ENCODE results near the gene KRT75. TPM values are rescaled to one million over a fixed set of nuclear protein-coding genes. Genes with fewer than 3 reads are reported as not detected.
A peak's percentile ranks its signal among the peaks of the same experiment; 100 is the strongest.

The KRT75 gene
- total and polyA plus RNA-seq, 3 donors from 2014 or later: 0.19 TPM; not detected in 2

- H3K27me3 ChIP-seq: no peaks in the 10 kb centered on the region
- TF ChIP-seq POLR2A (IDR thresholded peaks at IDR 0.05) (no peak), CTCF (IDR thresholded peaks at IDR 0.05) (no peak)
- no peaks in the 10 kb centered on the region for H3K9me3 ChIP-seq
- no peak for DNase-seq
- 64 to 83% methylated on average over 1 of the region's 1 CpG for WGBS, 2 donors
- no peak overlapping the region for H3K4me3 ChIP-seq
- no peaks in the 10 kb centered on the region for H3K36me3 ChIP-seq (ENCODE audit: low read depth, missing control alignments)
- no peak overlapping the region for H3K27ac ChIP-seq
- H3K4me1 ChIP-seq: peaks cover 23% of the 10 kb centered on the region
- intact Hi-C loops (cut with DNase I; ENCODE audit: low total_unique reads): no loop called here
Measured at GRCh38 chr12:52427083-52427482, 7.1 kb downstream of the KRT75 start.

GRCh38 chr12:52426034-52426433, 8.1 kb downstream of the KRT75 start:
- Histone ChIP-seq H3K36me3 (ENCODE audit: low read depth, missing control alignments) (no peaks in the 10 kb centered on the region), H3K27ac (no peak overlapping the region), H3K9me3 (no peaks in the 10 kb centered on the region), H3K27me3 (no peaks in the 10 kb centered on the region), H3K4me3 (no peak overlapping the region), H3K4me1 (peaks cover 23% of the 10 kb centered on the region)
- no peak for DNase-seq
- intact Hi-C loops (cut with DNase I; ENCODE audit: low total_unique reads): no loop called here
- 91 to 92% methylated on average over 2 of the region's 2 CpGs for WGBS, 2 donors
- TF ChIP-seq CTCF (IDR thresholded peaks at IDR 0.05) (no peak), POLR2A (IDR thresholded peaks at IDR 0.05) (no peak)

DNA sequence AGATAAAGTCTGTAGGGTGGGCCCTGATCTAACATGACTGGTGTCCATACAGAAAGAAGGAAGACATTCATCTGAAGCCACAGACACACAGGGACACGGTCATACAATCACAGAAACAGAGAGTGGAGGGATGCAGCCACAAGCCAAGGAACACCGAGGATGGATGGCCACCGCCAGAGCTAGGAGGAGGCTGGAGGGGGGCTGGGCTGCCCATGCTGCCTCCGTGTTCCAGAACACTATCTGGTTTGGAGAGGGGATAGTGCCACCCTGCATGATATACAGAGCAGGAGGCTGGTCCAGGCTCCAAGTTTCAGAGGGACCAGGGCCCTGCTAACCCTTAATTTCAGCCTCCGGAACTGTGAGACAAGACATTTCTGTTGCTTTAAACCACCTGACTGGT, 8.7 kb downstream of the KRT75 start:
- intact Hi-C loops (cut with DNase I; ENCODE audit: low total_unique reads): no loop called here
- TF ChIP-seq POLR2A (IDR thresholded peaks at IDR 0.05): no peak
- TF ChIP-seq CTCF (IDR thresholded peaks at IDR 0.05): no peak
- WGBS, 2 donors: 92% methylated on average over 5 of the region's 5 CpGs
- no peaks in the 10 kb centered on the region for H3K27me3 ChIP-seq
- no peak overlapping the region for H3K4me3 ChIP-seq
- H3K36me3 ChIP-seq (ENCODE audit: low read depth, missing control alignments): no peaks in the 10 kb centered on the region
- H3K9me3 ChIP-seq: no peaks in the 10 kb centered on the region
- peaks cover 23% of the 10 kb centered on the region for H3K4me1 ChIP-seq
- H3K27ac ChIP-seq: no peak overlapping the region
- no peak for DNase-seq

DNA sequence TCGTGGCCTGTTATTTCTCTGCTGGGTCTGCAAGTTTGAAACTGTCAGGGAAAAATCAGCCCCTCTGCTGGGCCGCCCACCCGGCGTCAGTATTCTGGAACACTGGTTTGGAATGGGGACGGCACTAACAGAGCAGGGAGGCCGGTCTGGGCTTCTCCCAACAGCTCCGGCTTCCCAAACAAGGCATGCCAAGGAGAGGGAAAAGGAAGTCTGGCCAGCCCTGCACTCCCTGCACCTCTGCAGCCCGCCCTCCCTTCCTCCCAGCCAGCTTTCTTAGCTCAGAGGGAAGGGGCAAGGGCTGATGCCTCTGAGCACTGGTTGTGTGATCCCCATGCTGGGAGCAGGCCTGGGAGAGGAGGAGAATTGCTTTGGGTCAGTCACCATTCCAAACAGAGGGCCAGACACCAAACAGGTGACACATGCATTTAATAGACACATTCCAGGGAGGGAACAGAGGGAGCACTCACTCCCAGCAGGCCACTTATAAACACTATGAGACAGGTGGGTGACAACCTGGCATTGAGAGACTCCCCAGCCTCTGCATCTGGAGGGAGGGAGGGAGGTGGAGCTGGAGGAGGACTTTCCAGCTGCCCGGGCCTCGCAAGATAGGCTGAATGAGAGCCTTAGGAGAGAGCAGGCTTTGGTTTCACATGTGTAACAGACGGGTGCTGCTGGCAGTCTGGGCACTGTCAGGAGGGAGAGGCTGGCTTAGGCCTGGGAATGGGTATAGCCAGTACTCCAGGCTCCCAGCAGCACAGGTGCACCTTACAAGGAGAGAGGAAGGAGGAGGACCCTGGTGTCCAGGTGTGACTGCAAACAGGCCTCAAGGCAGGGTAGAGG, 10.3 kb downstream of the KRT75 start:
- Histone ChIP-seq H3K27ac (no peak overlapping the region), H3K27me3 (no peaks in the 10 kb centered on the region), H3K36me3 (ENCODE audit: low read depth, missing control alignments) (no peaks in the 10 kb centered on the region), H3K4me1 (peaks cover 23% of the 10 kb centered on the region), H3K9me3 (no peaks in the 10 kb centered on the region), H3K4me3 (no peak overlapping the region)
- peak; percentile 32 for DNase-seq
- WGBS, 2 donors: 42 to 61% methylated on average over 11 of the region's 11 CpGs
- TF ChIP-seq POLR2A (IDR thresholded peaks at IDR 0.05) (no peak), CTCF (IDR thresholded peaks at IDR 0.05) (no peak)
- intact Hi-C loops (cut with DNase I; ENCODE audit: low total_unique reads): no loop called here

GRCh38 chr12:52423035-52423434, 11.1 kb downstream of the KRT75 start:
- no peak for TF ChIP-seq CTCF (IDR thresholded peaks at IDR 0.05)
- no peak for TF ChIP-seq POLR2A (IDR thresholded peaks at IDR 0.05)
- peaks cover 21% of the 10 kb centered on the region for H3K4me1 ChIP-seq
- intact Hi-C loops (cut with DNase I; ENCODE audit: low total_unique reads): no loop called here
- 73 to 78% methylated on average over 6 of the region's 6 CpGs for WGBS, 2 donors
- no peak for DNase-seq
- H3K27ac ChIP-seq: no peak overlapping the region
- H3K36me3 ChIP-seq (ENCODE audit: low read depth, missing control alignments): no peaks in the 10 kb centered on the region
- no peaks in the 10 kb centered on the region for H3K27me3 ChIP-seq
- H3K9me3 ChIP-seq: no peaks in the 10 kb centered on the region
- no peak overlapping the region for H3K4me3 ChIP-seq

All from testis (tissue), 3 donors.